Medulla oblongata (tissue), 1 donor: Measurements from ENCODE around the gene SRPRA.

ENCODE experiments used
- DNase-seq: peaks from one replicate; pipeline ENCODE4 v3.0.0-alpha.2; 2015; ENCODE audit errors: extremely low spot score

Gene SRPRA

DNA sequence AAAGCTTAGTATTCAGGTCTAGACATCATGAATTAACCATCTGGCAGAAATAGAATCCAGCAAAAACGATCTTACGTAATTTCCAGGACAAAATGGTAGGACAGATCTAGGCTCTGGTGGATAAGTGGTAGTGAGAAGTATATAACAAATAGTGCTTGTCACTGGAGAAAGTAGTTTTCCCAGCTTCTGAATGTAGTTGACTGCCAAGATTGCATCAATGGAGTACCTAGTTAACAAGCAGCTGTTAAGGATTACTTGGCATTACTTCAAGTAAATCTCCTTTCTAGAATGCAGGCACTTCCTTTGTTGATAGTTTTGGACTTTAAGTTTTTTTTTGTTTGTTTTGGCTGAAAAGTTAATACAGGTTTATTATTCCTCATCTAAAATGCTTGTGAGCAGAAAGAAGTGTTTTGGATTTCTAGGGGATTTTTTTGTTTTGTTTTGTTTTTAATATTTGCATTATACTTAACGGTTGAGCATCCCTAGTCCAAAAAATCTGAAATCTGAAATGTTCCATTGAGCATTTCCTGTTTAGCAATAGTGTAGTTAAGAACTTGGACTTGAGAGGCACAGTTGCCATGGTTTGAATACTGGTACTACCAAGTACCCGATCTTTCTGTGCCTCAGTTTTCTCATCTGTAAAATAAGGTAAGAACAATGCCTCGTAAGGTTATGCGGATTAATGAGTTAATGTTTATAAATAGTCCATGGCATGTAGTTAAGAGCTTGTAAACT lies 36.8 kb downstream of the SRPRA start:
- DNase-seq: no peak

DNA sequence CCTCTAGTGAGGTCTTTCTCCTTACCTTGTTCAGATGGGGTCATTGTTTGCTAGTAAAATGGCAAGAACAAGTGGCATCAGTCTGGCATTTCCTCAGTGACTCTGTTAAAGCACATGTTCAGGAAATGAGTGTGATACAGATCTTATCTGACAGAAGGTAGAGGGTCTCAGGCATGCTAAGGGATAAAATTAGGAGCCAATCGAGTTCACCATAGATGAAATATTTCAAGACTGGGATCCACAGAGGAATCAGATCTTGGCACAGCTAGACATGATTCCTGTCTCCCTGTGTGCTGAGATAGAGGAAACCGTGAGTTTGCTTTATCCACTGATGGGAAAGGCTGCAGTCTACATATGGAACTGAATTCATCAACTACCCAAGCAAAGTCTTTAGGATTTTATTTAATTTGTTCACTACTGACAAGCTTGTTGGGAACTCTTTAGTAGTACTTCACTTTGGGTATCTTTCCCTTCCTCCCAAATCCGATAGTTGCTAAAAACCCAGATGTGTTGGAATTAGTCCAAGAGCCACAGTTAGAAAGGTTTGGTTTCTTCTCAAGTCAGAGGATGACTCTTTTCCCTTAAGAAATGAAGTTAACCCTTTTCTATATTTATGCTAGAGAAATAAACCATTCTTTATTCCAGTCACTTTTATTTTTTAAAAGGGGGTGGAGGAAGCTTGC lies 38.7 kb downstream of the SRPRA start:
- DNase-seq: no peak

DNA sequence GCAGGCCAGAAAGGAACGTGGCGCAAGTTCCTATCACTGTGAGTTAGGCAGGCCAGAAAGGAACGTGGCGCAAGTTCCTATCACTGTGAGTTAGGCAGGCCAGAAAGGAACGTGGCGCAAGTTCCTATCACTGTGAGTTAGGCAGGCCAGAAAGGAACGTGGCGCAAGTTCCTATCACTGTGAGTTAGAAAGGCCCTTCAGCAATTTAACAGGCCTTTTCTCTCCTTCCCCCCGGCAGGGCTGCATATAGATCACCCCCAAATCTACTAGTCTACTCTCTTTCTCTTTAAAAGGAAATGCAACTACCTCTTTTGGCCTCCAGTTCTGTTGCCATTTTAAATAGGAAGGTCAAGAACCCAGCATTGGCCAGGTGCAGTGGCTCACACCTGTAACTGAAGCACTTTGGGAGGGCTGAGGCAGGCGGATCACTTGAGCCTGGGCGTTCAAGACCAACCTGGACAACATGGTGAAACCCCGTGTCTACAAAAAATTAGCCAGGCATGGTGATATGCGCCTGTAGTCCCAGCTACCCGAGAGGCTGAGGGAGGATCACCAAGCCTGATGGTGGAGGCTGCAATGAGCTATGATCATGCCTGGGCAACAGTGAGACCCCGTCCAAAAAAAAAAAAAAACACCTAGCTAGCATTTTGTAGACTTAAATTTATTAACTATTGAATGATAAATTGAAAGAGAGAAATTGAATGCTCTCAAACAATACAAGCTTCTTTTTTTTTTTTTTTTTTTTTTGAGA lies 42.2 kb downstream of the SRPRA start:
- no peak for DNase-seq

DNA sequence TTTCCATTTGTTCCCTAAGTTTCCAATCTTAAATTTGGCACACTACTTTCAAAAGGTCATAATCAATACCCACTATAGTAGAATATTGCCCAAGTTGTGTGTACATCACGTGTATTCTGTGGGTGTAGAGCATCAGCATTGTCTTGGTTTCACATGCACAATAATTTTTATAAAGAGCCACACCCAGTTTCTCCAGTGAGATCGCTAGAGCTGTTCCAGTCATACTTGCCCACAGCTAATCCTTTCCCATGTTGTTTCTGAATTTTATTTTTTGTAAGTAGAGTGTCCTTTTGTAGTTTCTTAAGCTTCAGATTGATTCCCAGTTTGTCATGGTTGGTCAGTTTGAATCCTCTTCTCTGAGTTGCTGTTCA lies 43.4 kb downstream of the SRPRA start:
- DNase-seq: no peak

DNA sequence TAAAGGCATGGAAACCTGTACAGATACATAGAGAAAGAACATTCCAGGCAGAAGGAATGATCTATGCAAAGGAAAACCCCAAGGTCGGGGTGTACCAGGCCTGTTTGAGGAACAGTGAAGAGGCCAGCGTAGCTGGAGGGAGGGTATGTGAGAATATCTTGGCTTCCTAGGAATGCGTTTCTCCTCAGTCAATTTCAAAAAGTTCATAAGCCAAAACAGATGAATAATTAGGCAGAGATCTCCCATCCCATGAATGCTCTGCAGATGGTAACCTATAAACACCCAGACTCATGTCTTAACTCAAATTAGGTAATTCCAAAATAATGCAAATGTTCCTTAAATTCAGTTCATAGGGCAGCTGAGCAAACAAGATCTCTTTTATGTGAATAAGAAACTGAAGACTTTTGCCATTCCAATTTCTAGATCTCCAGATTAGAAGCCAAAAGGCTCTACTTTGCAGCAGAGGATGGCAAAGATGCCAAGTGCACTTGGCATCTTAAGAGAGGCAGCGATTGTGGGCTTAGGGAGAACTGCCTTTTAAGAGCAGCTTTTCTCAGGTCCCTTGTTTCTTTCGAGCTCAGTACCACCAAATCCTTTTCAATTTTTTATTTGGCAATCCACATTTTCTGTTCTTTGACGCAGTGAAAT lies 43.9 kb downstream of the SRPRA start:
- no peak for DNase-seq

DNA sequence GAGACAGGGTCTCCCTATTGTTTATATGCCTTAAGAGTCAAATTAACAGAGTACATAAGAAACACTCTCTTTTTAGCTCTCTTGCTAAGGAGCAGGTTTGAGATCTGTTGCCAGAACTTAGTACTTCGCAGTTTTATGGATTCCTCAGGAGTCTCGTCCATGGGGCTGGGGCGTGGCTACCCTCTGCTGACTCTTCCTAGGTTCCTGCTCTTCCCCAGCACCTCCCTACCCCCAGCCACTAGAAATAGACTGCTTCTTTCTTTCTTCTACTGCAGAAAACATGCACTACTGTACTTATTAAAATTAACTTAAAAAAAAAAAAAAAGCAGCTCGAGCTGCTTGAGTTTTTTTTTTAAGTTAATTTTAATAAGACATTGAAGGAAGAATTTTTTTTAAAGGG lies 49.1 kb downstream of the SRPRA start:
- no peak for DNase-seq

DNA sequence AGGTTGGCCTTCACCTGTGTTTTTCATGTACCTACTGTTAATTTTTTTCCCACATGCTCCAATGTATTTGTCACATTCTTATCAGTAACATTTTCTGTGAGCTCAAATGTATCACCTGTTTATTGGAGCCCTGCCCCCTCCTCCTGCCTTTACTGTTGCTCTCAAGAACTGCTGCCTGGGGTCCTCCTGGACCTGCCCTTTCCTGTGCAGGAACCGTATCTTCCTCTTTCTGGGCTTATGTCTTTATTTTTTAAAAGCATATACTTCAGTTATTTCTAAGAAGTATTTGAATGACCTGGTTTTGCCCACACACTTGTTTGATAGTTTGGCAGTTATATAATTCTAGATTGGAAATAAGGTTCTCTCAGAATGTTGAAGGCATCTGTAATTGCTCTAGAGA lies 51.2 kb downstream of the SRPRA start:
- no peak for DNase-seq

DNA sequence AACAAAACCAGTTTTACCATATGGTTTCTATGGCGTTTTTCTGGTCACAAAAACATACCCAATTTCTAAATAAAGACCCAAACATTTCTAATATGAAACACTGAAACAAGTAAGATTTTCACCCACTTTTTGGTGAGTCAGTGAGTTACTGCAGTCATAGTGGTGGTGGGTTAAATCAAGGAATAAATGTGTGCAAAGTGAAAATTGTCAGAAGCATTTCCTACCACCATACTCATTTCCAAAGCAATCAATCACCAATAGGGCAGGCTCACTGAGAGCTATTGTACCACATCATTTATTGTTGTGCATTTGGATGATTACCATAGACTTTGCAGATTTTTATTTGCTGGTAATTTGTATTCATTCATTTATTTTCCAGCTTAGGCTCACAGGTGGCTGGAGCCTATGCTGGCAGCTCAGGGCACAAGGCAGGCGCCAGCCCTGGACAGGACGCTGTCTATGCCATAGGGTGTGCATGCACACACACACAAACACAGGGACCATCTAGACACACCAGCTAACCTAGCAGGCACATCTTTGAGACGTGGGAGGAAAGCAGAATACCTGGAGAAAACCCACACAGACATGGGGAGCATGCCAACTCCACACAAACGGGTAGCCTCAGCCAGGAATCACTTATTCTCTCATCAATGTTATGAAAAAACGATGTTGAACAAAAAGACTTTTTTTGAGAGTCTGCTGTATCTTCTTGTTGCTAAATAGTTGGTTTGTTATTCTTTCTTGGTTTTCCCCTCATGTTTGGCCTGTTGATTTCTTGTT lies 52.0 kb downstream of the SRPRA start:
- no peak for DNase-seq

DNA sequence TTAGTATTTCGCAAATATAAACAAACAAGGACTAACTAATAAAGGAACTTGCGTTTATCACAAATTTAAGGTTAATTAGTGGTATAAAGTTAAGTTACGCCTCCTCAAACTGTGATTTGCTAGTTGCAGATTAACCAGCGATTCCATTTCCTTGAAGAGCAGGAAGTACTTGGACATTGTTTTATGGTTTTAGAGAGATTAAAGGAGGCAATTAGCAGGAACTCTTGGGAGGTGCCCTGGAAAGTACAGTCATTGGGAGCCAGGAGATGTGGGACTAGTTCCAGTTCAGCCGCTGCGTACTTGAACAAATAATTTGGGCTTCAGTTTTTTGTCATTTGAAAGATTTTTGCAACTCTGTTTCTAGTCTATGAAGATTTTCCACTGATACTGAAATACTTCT lies 53.9 kb downstream of the SRPRA start:
- DNase-seq: no peak

DNA sequence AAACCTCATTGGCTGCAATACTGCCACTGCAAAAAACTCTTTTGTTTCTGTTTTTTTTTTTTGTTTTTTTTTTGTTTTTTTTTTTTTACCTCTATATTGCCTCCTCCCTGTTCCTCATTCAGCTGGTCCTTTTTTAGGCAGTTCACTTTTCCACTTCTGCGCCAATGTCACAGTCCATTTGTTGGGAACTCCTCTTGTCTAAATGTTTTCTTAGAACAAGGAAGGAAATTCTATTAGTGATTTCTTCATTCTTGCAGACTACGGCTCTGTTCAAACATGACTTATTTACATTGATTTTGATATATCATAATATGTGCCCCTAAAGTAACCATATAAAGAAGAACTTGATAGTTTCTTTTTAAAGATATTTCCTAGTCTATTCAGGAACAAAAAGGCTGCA lies 54.3 kb downstream of the SRPRA start:
- DNase-seq: peak; percentile 61
